ENCODE results near the gene CYP17A1.
"Not testable (repeated sequence)": the region's sequence is repeated elsewhere in the genome, so short reads cannot be mapped to it uniquely, and the experiment has no call there.

The CYP17A1 gene

DNA sequence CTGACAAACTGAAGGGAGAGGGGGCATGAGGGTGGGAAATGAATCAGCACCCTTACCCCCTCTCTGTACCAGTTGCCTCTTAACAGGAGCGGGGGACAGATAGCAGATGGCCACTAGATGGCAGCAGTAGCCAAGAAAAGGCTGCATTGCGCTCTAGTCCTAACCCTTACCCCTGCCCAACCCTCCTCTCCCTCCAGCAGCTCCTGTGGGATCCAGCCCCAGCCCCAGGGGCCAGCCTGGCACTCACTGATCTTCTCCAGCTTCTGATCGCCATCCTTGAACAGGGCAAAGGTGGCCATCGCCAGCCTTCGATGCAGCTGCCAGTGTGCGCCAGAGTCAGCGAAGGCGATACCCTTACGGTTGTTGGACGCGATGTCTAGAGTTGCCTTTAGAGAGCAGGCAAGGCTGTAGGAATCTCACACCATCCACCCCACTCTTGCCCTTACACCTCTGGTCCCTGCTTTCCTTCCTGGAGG is 2.2 kb downstream of the CYP17A1 start:
- DNase-seq (ENCODE audit: low spot score), result peak; percentile 66

DNA sequence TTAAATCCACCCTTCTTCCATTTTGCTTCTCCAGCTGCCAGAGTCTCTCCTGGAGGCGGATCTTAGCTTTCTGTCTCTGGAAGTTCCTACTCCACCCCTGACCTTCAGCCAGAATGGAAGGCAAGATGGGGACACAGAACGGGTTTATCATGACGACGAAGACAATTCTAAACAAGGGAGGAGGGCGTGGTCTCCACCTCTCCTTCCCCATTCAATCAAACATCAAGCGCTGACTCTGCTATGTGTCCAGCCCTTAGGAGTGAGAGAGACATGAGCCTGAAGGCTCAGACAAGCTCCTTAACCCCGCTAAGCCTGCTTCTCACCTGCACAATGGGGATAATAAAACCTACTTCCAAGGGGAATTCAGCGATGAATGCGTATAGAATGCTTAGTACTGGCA is 3.1 kb downstream of the CYP17A1 start:
- DNase-seq (ENCODE audit: low spot score), result no peak

DNA sequence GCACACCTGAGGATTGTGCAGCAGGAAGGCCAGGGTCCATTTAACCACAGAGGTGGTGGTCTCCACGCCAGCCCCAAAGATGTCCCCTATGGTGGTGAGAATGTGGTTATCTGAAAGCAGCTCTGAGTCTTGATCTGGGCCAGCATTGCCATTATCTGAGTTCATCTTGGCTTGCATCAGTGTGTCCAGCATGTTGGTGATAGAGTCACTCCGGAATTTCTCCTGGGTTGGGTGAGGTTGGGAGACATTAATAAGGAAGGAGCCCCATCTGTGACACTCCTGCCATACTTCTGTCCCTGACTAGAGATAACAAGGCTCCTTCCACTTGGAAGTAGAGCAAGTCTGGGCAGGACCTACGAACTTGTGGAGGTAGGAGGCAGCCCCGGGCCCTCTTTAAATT is 4.2 kb downstream of the CYP17A1 start:
- DNase-seq (ENCODE audit: low spot score), result no peak

DNA sequence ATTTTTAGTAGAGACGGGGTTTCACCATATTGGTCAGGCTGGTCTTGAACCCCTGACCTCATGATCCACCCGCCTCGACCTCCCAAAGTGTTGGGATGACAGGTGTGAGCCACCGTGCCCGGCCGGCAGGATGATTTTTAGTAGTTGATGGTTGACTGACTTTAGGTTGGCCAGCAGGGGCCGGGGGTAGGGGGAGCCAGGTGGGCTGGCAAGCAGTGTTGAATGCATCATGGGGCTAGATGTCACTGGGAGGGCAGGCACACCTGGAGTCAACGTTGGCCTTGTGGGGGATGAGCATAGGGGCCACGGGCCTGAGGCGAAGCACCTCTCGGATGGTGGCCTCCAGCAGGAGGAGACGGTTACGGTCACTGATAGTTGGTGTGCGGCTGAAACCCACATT is 5.0 kb downstream of the CYP17A1 start:
- DNase-seq (ENCODE audit: low spot score), result no peak

DNA sequence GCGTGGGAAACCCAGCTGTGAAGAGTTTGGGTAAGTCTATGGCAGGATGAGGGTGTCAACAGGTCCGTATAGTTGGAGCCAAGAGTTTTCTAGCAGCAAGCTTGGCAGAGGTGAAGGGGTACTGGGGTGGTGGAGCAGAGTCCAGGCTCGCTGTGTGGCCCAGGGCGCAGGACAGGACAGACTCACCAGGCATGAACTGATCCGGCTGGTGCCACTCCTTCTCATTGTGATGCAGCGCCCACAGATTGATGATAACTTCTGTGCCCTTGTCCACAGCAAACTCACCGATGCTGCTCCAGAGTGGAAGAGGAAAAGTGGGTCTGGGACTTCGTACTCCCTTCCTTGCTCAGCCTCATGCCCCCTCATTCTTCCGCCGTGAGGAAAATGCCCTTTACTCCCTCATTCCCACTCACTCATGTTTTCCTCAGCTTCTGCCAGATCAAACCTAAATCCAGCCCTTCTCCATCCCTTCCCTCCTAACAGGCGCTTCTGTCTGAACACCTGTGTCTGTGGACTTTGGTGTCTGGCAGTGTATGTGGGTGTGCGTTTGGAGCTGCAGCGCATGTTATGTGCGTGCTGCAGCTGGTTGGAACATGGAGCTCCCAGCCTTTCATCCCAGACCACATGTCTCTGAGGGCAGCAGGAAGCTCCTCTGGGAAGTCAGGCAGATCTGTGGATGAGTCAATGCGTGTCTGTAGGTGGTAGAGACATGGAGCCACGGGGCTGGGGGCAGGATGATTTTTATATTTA is 5.7 kb downstream of the CYP17A1 start:
- DNase-seq (ENCODE audit: low spot score), result no peak

DNA sequence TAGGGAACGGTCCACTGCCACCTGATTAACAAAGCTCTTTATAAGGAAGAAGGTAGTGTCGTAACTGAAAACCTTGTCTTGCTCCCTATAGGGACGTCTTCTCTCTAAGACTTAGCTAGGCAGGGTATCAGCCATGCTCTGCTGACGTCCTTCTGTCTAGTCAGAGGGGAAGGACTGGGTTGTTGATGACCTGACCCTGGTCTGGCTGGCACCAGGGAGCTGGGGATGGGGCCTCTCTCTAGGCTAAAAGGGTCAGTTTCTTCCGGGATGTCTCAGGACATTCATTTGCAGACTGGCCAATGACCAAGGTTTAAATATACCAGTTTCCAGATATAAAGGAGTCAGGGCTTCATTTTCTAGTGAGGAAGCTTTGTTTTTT is 9.6 kb downstream of the CYP17A1 start:
- no peak for DNase-seq (ENCODE audit: low spot score)

GRCh38 chr10:102826148-102826796 is 10.9 kb downstream of the CYP17A1 start:
- DNase-seq (ENCODE audit: low spot score), result no peak

- DNase-seq (ENCODE audit: low spot score), result no peak
Observed at GRCh38 chr10:102824664-102825063, 12.5 kb downstream of the CYP17A1 start.

DNA sequence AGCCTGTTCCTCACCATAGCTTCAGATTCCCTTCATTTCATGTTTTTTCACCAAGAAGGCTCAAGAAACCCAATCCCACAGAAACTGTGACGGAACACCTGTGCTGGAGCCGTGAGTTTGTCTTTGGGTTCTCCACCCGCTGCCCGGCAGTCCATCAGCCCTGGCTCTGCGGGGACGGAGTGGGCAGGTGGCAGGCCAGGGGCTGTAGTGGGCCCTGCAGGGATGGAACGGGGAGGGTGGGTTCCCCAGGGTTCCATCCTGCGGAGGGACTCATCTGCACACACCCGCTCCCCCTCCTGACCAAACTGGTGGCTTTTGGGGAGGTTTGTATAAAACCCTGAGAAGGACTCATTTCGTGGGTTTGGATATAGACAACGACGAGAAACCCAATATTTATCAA is 15.0 kb downstream of the CYP17A1 start:
- no peak for DNase-seq (ENCODE audit: low spot score)

GRCh38 chr10:102820008-102820407 is 17.2 kb downstream of the CYP17A1 start:
- DNase-seq (ENCODE audit: low spot score), result not testable (repeated sequence)

DNA sequence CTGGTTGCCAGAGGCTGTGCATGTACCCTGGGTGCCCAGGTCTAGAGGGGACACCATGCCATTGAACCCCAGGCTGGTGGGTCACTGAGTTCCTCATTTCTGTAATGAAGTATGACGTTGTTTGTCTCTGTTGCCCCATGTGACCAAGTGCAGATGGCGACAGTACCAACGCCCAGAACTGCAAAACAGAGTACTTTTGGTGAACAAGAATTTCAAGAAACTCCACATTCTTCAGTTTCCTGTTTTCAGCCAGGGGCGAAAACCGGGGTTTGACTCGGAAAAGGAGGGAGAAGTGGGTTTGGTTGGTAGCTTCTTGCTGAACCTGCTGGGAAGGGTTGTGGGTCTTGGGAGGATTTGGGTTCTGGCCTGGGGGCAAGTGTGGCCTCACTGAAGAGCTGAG is 18.2 kb downstream of the CYP17A1 start:
- no peak for DNase-seq (ENCODE audit: low spot score)

DNA sequence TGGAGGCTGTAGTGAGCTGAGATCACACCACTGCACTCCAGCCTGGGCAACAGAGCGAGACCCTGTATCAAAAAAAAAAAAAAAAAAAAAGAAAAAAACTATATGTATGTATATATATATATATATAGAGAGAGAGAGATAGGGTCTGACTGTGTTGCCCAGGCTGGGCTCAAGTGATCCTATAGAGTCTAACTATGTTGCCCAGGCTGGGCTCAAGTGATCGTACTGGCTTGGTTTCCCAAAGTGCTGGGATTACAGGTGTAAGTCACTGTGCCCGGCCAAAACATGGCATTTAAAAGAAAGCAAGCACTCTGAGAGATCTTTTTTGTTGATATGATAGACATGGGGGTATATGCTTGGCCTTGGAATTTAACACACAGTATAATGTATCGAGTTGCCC is 20.0 kb downstream of the CYP17A1 start:
- DNase-seq (ENCODE audit: low spot score), result no peak

DNA sequence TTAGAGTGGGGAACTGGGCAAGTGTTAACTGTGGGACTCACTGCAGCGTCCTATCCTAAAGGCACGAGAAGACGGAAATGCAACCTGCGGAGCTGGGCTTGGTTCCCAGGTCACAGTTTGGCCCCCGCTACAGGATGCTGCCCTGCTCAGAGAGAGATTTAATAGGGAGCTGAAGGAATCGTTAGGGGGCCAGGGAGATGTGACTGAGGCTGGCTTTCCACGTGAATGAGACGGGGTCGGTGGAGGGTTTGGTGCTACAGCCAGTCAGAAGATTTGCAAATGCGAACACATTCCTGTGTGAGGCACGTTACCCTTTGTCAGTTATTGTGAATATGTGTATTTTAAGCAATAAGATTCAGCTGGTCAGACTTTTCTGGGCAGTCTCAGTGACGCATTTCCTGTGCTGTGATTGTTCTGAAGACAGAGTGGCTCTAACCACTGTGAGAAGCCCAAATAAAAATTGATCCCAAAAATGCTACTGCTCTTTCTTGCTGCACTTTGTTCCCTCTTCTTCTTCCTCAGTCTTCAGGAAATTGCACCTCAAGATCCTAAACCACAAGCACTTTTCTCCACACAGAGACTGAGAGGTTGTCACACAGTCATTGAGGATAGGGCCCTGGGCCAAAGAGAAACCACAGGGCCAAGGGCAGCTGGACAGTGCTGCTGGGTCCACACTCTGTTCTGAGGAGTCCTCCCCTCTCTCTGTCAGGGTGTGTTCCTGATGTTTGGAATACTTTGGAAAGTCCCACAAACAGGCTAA is 21.2 kb downstream of the CYP17A1 start:
- peak; percentile 52 for DNase-seq (ENCODE audit: low spot score)

- DNase-seq (ENCODE audit: low spot score), result no peak
Observed at GRCh38 chr10:102814873-102815661, 22.1 kb downstream of the CYP17A1 start.

DNA sequence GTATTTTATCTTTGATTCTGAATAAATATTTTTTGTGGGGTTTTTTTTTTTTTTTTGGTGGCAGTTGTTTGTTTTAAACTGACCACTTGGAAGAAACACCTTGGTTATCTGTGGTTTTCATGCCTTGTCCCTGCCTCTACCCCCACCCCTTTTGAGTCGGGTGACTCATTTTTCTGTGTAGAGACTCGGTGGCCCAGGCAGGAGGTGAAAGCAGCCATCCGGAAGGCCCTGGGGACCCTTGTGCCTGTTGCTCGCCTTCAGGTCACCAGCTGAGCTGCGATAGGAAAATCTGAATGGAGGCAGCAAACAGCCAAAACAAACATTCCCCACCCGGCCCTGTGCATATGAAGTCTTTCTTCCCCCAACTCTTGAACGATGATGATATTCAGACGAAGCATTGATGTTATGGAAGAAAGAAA is 22.8 kb downstream of the CYP17A1 start:
- DNase-seq (ENCODE audit: low spot score), result no peak

- DNase-seq (ENCODE audit: low spot score), result no peak
Observed at GRCh38 chr10:102813734-102814452, 23.3 kb downstream of the CYP17A1 start.

- no peak for DNase-seq (ENCODE audit: low spot score)
Observed at GRCh38 chr10:102813017-102813541, 24.1 kb downstream of the CYP17A1 start.

DNA sequence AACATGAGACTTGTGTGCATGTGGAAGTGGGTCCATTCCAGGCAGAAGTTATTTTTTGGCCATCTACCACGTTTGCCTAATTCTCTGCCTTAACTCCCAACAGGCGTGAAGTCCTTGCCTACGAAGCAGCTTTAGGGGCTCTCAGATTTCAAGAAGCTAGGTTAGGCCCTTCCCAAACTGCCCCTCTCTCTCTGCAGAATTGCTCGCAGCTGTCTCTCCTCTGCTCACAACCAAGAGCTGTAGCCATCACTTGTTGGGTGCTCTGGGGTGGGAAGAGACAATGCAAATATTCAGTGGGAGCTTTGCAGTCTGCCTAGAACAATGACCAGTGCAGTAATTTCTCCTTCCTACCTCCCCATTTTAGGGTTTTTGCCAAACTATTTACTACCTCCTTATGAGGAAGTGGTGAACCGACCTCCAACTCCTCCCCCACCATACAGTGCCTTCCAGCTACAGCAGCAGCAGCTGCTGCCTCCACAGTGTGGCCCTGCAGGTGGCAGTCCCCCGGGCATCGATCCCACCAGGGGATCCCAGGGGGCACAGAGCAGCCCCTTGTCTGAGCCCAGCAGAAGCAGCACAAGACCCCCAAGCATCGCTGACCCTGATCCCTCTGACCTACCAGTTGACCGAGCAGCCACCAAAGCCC is 24.9 kb downstream of the CYP17A1 start:
- DNase-seq (ENCODE audit: low spot score), result no peak

DNA sequence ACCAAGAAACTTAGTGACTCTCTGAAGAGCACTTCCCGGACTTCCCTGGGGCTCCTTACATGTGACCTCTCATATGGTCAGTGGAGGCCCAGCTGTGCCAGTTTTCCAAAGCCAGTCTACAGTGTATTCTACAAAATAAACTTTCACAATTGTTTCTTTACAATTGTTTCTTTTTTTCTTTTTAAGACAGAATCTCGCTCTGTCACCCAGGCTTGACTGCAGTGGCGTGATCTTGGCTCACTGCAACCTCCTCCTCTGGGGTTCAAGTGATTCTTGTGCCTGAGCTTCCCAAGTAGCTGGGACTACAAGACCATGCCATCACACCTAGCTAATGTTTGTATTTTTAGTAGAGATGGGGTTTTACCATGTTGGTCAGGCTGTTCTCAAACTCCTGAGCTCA is 25.9 kb downstream of the CYP17A1 start:
- no peak for DNase-seq (ENCODE audit: low spot score)

- no peak for DNase-seq (ENCODE audit: low spot score)
Observed at GRCh38 chr10:102808380-102808779, 28.8 kb downstream of the CYP17A1 start.

All from globus pallidus (tissue), 1 donor.